Measurements from ENCODE around the gene ZNF280A.

Gene ZNF280A

GRCh38 chr22:22488736-22489135 lies 31.3 kb downstream of the ZNF280A start:
- no peak for TF ChIP-seq CTCF (IDR thresholded peaks at IDR 0.05; ENCODE audit: borderline replicate concordance, insufficient read depth, low read depth, low read length)

GRCh38 chr22:22487869-22488597 lies 32.0 kb downstream of the ZNF280A start:
- TF ChIP-seq CTCF (IDR thresholded peaks at IDR 0.05; ENCODE audit: borderline replicate concordance, insufficient read depth, low read depth, low read length) = no peak
- no peak overlapping the region for H3K4me3 ChIP-seq (ENCODE audit: low read depth, low read length)

More at GRCh38 chr22:22488736-22489135, 31.3 kb downstream of the ZNF280A start:
- H3K4me3 ChIP-seq (ENCODE audit: low read depth, low read length) = no peak overlapping the region

- no peak for TF ChIP-seq CTCF (IDR thresholded peaks at IDR 0.05; ENCODE audit: borderline replicate concordance, insufficient read depth, low read depth, low read length)
- H3K4me3 ChIP-seq (ENCODE audit: low read depth, low read length) = no peak overlapping the region
Measured at GRCh38 chr22:22487059-22487458, 33.0 kb downstream of the ZNF280A start.

- no peak overlapping the region for H3K4me3 ChIP-seq (ENCODE audit: low read depth, low read length)
- TF ChIP-seq CTCF (IDR thresholded peaks at IDR 0.05; ENCODE audit: borderline replicate concordance, insufficient read depth, low read depth, low read length) = no peak
Measured at GRCh38 chr22:22486132-22486899, 33.8 kb downstream of the ZNF280A start.

- no peak overlapping the region for H3K4me3 ChIP-seq (ENCODE audit: low read depth, low read length)
- no peak for TF ChIP-seq CTCF (IDR thresholded peaks at IDR 0.05; ENCODE audit: borderline replicate concordance, insufficient read depth, low read depth, low read length)
Measured at GRCh38 chr22:22485524-22485923, 34.5 kb downstream of the ZNF280A start.

GRCh38 chr22:22484023-22484422 lies 36.0 kb downstream of the ZNF280A start:
- no peak for TF ChIP-seq CTCF (IDR thresholded peaks at IDR 0.05; ENCODE audit: borderline replicate concordance, insufficient read depth, low read depth, low read length)
- H3K4me3 ChIP-seq (ENCODE audit: low read depth, low read length) = no peak overlapping the region

- no peak overlapping the region for H3K4me3 ChIP-seq (ENCODE audit: low read depth, low read length)
- TF ChIP-seq CTCF (IDR thresholded peaks at IDR 0.05; ENCODE audit: borderline replicate concordance, insufficient read depth, low read depth, low read length) = no peak
Measured at GRCh38 chr22:22480940-22481339, 39.1 kb downstream of the ZNF280A start.
